HG03025 (cell line): ENCODE measurements around the gene INSYN2B.
"Not testable (repeated sequence)": the region's sequence is repeated elsewhere in the genome, so short reads cannot be mapped to it uniquely, and the experiment has no call there.

Experiments used
- ATAC-seq: cut with Tn5 transposase; IDR thresholded peaks from one replicate; pipeline ENCODE4 v1.9.1; 2021; ENCODE audit warnings: mild to moderate bottlenecking, moderate library complexity; ENCODE audit not compliant: unreplicated experiment, low FRiP score

Gene INSYN2B

DNA sequence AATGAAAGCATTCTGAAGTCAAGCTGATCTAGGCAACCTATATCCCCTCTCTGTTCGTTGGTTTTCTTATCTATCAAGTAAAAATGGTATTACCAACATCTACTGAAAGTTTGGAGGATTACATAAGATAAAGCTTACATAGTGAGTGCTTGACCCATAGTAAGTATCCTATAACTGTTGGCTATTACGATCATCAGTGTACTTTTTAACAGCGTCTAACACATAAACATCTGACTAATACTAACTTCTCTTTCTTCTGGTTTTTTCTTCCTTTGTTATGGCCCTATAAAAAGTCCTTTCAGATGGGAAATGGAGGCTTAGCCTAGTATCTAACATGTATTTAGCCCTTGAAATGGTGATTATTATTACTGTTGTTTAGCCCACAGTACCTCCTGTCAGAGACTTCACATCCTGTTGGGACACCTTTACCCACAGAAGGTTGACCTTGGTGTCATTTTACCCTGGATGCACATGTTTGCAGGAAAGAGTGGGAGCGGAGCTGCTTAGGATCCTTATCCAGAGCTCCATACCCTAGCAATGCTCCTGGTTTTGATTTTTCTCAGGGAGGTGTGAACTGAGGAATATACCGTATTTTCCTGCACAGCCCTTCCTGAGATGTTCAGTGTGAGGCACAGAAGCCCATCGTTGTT is 6.0 kb downstream of the INSYN2B start:
- ATAC-seq: no peak

- ATAC-seq: no peak
These were observed 7.2 kb downstream of the INSYN2B start for GRCh38 chr5:169973056-169973455.

DNA sequence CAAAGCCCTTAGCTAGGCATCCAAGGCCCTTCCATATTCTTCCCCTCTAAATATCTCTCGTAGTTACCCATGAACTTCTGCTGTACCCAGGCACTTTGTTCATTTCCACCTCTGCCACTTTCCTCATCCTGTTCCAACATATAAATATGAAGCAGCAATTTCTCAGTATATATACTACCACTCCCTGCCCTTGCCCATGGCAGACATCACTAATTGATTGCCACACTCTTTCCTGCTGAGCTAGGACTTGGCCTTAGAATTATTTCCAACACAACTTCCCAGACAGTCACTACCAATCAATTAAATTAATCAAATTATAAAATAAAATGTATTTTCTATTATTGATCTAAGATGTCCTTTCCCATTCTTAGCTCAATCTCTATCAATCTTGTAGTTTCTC is 8.5 kb downstream of the INSYN2B start:
- ATAC-seq: no peak

- ATAC-seq: no peak
These were observed 9.2 kb downstream of the INSYN2B start for GRCh38 chr5:169970911-169971765.

DNA sequence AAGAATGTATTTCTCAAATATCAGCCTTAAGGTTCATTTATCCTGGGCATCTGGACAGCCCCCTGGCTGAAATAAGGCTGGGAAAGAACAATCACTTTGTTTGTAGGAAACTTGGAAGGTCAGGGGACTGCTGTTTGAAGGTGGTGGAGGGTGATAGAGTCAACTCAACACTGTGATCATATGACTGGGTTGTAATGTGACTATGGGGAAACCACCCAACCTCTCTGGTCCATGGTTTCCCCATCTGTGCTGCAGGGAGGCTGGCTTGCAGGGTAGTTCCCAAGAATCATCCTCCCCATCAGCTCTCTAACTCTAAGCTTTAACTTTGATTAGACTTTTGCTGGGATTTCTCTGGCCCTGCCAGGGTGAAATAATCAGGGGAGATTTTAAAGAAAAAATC is 10.0 kb downstream of the INSYN2B start:
- no peak for ATAC-seq

- no peak for ATAC-seq
These were observed 16.0 kb downstream of the INSYN2B start for GRCh38 chr5:169964246-169964645.

GRCh38 chr5:169960659-169961058 is 19.6 kb downstream of the INSYN2B start:
- no peak for ATAC-seq

- ATAC-seq: no peak
These were observed 22.0 kb downstream of the INSYN2B start for GRCh38 chr5:169958278-169958677.

DNA sequence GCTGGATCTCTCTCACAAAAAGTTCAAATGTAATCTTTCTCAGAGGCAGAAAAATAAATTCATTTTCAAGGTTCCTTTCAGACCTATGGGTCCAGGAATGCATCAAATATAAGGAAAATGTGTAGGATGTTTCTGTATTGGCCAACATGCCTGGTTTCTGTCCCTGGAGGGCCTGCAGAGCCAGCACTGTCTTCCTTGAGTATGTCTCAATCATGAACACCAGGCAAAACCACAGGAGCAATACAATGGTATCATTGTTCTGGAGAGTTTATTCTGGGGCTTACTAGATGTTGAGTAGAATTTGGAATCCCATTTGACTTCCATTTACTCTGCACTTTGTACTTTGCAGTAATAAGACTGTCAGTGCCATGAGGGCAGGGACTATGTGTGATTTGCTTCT is 23.5 kb downstream of the INSYN2B start:
- no peak for ATAC-seq

DNA sequence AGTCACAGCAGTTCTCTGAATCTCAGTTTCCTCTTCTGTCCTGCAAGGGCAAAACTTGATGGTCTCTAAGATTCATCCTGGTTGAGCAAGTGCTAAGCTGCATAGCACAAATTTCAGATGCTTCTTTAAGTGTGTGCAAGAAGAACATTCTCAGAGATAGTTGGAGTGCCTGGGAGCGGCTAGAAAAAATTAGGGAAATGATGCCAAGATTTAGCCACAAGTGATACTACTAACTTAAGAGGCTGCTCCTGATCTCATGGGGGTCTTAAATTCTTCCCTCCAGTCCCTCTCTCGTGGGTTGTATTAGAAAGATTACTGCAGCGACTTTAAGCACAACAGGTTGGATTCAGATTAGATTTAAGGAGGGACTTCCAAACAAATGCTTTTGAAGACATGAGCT is 24.2 kb downstream of the INSYN2B start:
- no peak for ATAC-seq

GRCh38 chr5:169954786-169955185 is 25.5 kb downstream of the INSYN2B start:
- no peak for ATAC-seq

- not testable (repeated sequence) for ATAC-seq
These were observed 27.1 kb downstream of the INSYN2B start for GRCh38 chr5:169953196-169953595.

GRCh38 chr5:169950333-169950732 is 30.0 kb downstream of the INSYN2B start:
- ATAC-seq: peak; percentile 54

DNA sequence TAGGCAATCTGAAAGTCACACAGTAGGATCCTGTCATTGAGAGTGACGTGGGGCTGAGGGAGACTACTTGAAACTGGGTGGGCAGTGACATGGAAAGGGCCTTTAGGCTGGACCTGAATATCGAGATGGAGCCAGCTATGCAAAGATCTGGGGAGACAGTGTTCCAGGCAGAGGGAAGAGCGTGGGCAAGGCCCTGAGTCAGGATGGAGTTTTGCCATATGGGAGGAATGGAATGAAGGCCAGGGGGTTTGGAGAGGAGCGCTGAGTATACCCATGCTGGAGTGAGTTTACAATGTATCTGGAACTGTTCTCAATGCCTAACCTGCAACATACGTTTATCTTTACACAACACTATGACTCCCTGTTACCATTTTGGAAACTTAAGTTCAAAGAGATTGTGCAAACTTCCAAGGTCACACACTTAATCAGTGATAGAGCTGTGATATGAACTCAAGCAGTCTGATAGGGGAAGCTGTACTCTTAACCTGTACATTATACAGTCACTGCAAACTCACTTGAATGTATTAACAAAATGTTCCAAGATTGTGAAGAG is 33.5 kb downstream of the INSYN2B start:
- ATAC-seq: no peak

- no peak for ATAC-seq
These were observed 34.4 kb downstream of the INSYN2B start for GRCh38 chr5:169945831-169946261.

GRCh38 chr5:169944922-169945680 is 35.2 kb downstream of the INSYN2B start:
- no peak for ATAC-seq

DNA sequence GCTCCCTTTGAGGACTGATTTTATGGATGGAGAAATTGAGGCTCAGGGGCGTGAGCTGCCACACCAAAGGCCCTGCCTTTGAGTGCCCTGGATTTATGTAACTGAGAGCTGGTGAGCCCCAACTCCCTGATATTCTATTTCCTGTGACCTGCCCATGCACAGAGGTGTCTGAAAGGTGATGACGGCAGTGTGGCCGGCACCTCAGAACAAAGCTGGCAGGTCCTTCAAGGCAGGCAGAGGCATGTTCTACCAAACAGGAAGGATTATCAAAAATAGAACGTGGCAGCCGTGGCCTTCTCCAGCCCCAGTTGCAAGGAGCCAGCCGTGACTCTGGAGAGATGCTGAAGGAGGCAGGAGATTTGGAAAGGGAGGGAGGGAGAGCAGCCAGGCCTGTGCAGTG is 36.2 kb downstream of the INSYN2B start:
- no peak for ATAC-seq

GRCh38 chr5:169943026-169943425 is 37.3 kb downstream of the INSYN2B start:
- no peak for ATAC-seq

GRCh38 chr5:169942181-169942580 is 38.1 kb downstream of the INSYN2B start:
- no peak for ATAC-seq

GRCh38 chr5:169941542-169941941 is 38.8 kb downstream of the INSYN2B start:
- no peak for ATAC-seq

DNA sequence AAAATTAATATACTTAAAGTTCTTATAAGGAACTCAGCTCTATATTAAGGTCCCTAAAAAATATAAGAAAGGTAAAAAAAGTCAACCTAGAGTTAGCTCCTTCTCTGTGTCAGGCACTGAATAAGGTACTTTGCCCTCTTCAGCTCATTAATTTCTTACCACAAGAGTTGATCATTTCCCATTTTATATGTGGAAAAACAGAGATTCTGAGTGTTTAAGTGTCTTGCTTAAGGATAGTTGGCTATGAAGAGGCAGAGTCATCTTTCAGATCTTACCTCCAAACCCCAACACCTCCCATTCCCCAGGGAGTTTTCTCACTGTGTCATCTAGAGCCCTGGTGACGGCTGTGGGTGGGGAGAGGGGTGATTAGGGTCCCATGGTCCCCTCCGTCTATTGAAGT is 40.6 kb downstream of the INSYN2B start:
- ATAC-seq: no peak
